IPS-15b (cell line): ENCODE data around the gene IGF2BP2.

ENCODE experiments used
- H3K27me3 ChIP-seq: one replicate; pipeline ENCODE4 v1.6.1; 2013; ENCODE audit warnings: low read length; ENCODE audit not compliant: control insufficient read depth, insufficient read depth
- H3K36me3 ChIP-seq: one replicate; pipeline ENCODE4 v1.6.1; 2013; ENCODE audit warnings: low read length; ENCODE audit not compliant: control insufficient read depth, insufficient read depth
- H3K4me1 ChIP-seq: one replicate; pipeline ENCODE4 v1.6.1; 2013; ENCODE audit warnings: mild to moderate bottlenecking, low read length; ENCODE audit not compliant: control insufficient read depth, insufficient read depth
- H3K4me3 ChIP-seq: one replicate; pipeline ENCODE4 v1.5.1; 2013; ENCODE audit warnings: low read depth, low read length
- H3K9ac ChIP-seq: one replicate; pipeline ENCODE4 v1.6.1; 2013; ENCODE audit warnings: low read depth, mild to moderate bottlenecking, low read length
- H3K9me3 ChIP-seq: one replicate; pipeline ENCODE4 v1.6.1; 2013; ENCODE audit warnings: mild to moderate bottlenecking, low read length; ENCODE audit not compliant: control insufficient read depth, insufficient read depth

Gene IGF2BP2

DNA sequence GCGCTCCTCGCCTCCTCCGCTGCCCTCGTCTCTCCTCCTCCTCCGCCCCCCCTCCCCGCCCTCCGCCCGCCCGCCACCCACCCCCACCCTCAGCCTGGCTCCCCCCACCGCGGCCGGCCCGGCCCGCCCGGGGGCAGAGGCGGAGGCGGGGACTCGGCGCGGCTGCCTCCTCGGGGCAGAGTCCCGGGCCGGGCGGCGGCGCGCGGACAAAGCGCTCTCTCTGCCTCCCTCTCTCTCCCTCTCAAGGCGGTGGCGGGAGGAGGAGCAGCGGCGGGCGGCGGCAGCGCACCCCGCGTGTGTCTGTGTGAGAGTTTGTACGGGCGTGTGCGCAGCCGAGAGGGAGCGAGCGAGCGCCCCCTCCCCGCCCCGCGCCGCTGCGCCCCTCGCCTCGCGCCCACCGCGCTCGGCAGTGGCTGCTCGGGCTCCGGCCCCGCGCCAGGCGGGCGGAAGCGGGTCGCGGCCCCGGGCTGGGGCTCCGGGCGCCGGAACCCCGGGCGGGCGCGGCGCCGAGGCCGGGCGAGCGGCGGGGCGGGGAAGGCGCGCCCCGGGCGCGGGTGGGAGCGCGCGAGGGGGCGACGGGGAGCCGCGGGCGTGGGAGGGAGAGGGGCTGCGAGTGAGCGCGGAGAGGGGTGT lies at the start of gene IGF2BP2:
TSS of gene IGF2BP2 (minus strand) at position 37 of the 633 bp plus-strand sequence. CDS start 82 bp downstream, outside the sequence.
- peak within 1 kb of the TSS; percentile 83 for H3K4me3 ChIP-seq
- peak within 1 kb of the TSS; percentile 85 for H3K9ac ChIP-seq
- H3K4me1 ChIP-seq = peaks cover 15% of the 10 kb centered on the region
- peaks cover 9% of the 10 kb centered on the region for H3K27me3 ChIP-seq
- peaks cover 2% of the 10 kb centered on the region for H3K9me3 ChIP-seq
- peaks cover 14% of the 10 kb centered on the region for H3K36me3 ChIP-seq

DNA sequence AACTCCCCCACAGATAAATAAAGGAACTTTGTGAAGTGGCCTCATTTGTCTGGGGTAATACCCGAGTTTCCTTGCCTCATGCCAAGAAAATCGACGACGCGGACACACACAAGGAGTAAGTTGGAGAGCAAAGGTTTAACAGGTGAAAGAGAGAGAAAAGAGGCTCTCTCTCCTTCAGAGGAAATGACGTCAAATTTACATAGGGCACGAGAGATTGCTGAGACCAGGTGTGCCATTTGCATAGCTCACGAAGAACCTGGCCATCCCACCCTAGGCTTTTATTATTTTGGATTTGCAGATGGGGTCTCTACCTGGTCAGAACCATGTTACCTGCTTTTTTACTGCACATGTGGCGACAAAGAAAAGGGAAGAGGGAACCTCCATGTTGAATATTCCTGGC lies 49.3 kb upstream of the IGF2BP2 start:
- H3K9me3 ChIP-seq = no peaks in the 10 kb centered on the region
- no peak overlapping the region for H3K4me3 ChIP-seq
- no peaks in the 10 kb centered on the region for H3K36me3 ChIP-seq
- H3K9ac ChIP-seq = no peak overlapping the region
- H3K27me3 ChIP-seq = no peaks in the 10 kb centered on the region
- H3K4me1 ChIP-seq = no peaks in the 10 kb centered on the region

DNA sequence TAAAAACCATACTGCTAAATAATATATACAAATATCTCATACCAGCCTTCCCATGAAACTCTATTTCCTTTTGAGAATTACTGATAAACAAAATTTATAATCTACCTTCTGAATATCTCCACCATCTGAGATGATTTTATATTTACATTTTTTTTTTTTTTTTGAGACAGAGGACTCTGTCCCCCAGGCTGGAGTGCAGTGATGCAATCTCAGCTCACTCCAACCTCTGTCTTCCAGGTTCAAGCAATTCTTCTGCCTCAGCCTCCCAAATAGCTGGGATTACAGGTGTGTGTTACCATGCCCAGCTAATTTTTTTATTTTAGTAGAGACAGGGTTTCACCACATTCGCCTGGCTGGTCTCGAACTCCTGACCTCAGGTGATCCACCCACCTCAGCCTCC lies 42.8 kb upstream of the IGF2BP2 start:
- Histone ChIP-seq H3K9ac (no peak overlapping the region), H3K36me3 (no peaks in the 10 kb centered on the region), H3K4me3 (no peak overlapping the region), H3K27me3 (no peaks in the 10 kb centered on the region), H3K4me1 (peaks cover 2% of the 10 kb centered on the region), H3K9me3 (no peaks in the 10 kb centered on the region)

DNA sequence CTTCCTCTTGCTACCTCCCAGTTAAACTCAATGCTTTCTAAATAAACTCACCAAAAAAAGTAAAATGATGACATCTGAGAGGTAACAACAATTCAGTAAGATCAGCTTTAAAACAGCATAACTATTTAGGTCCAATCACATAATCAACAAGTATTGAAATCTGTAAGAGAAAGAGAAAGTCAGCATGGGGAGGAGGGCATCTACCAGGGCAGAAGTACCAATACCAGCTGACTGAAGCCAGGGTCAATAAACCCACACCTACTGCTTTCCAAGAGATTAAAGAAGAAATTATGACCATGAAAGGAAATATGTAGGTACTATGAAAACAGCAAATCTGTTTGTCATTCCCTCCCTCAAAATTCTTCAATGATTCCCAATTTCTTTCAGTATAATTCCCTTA lies 42.2 kb upstream of the IGF2BP2 start:
- Histone ChIP-seq H3K4me3 (no peak overlapping the region), H3K36me3 (no peaks in the 10 kb centered on the region), H3K4me1 (peaks cover 2% of the 10 kb centered on the region), H3K9me3 (no peaks in the 10 kb centered on the region), H3K9ac (no peak overlapping the region), H3K27me3 (no peaks in the 10 kb centered on the region)

DNA sequence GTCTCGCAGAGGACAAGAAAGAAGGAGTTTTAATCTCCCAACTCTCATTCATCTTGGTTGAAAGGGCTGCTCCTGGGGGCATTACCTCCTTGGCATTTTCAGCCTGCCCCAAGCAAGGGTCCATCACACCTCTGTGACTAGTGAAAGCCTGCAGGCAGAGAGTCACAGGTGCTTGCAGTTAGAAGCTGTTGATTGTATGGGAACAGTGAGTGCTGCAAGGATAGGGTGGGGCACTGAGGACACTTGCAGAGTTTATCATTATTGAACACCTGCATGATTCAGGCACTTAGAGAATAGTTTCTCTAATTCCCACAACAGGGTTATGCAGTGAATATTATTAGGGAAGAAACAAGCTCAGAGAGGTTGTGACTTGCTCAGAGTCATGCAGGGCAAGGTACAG lies 41.7 kb upstream of the IGF2BP2 start:
- Histone ChIP-seq H3K36me3 (no peaks in the 10 kb centered on the region), H3K4me1 (peaks cover 2% of the 10 kb centered on the region), H3K27me3 (no peaks in the 10 kb centered on the region), H3K4me3 (no peak overlapping the region), H3K9me3 (no peaks in the 10 kb centered on the region), H3K9ac (no peak overlapping the region)

DNA sequence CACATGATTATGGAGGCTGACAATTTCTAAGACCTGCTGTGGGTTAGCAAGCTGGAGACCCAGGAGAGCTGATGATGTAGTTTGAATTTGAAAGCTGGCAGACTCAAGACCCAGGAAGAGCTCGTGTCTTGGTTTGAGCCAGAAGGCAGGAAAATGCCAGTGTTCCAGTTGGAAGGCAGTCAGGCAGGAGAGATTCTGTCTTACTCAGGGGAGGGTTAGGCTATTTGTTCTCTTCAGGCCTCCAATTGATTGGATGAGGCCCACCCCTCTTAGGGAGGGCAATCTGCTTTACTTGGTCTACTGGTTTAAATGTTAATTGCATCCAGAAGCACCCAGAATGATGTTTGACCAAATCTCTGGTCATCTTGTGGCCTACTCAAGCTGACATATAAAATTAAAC lies 40.4 kb upstream of the IGF2BP2 start:
- H3K27me3 ChIP-seq = no peaks in the 10 kb centered on the region
- no peak overlapping the region for H3K4me3 ChIP-seq
- no peaks in the 10 kb centered on the region for H3K9me3 ChIP-seq
- peaks cover 2% of the 10 kb centered on the region for H3K4me1 ChIP-seq
- no peak overlapping the region for H3K9ac ChIP-seq
- no peaks in the 10 kb centered on the region for H3K36me3 ChIP-seq

DNA sequence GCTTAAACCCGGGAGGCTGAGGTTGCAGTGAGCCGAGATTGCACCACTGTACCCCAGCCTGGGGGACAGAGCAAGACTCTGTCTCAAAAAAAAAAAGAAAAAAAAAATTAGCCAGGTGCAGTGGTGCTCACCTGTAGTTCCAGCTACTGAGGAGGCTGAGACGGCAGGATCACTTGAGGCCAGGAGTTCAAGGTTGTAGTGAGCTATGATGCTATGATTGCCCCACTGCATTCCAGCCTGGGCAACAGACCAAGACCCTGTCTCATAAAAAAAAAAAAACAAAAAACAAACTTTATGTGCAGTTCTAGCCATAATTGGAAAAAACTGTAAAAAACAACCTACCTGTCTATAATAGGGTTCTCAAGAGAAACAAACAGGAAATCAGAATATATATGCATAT lies 39.9 kb upstream of the IGF2BP2 start:
- H3K9me3 ChIP-seq = no peaks in the 10 kb centered on the region
- H3K4me1 ChIP-seq = peaks cover 2% of the 10 kb centered on the region
- no peaks in the 10 kb centered on the region for H3K27me3 ChIP-seq
- no peak overlapping the region for H3K4me3 ChIP-seq
- no peak overlapping the region for H3K9ac ChIP-seq
- H3K36me3 ChIP-seq = no peaks in the 10 kb centered on the region

DNA sequence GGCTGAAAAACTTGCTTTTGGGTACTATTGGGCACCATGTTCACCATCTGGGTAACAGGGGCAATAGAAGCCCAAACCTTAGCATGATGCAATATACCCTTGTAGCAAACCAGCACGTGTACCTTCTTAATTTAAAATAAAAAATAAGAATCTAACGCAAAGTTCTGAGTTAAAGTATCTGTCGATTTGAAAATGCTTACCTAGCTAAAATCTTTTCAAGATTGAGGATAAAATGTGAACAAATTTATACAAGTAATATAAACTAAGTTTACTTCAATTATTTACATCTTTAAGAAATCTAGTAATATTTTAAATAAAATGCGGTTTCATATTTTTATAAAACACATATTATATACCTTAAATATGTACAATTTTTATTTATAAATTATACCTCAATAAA lies 38.1 kb upstream of the IGF2BP2 start:
- no peak overlapping the region for H3K4me3 ChIP-seq
- H3K9ac ChIP-seq = no peak overlapping the region
- no peaks in the 10 kb centered on the region for H3K36me3 ChIP-seq
- H3K27me3 ChIP-seq = no peaks in the 10 kb centered on the region
- no peaks in the 10 kb centered on the region for H3K9me3 ChIP-seq
- peaks cover 2% of the 10 kb centered on the region for H3K4me1 ChIP-seq

DNA sequence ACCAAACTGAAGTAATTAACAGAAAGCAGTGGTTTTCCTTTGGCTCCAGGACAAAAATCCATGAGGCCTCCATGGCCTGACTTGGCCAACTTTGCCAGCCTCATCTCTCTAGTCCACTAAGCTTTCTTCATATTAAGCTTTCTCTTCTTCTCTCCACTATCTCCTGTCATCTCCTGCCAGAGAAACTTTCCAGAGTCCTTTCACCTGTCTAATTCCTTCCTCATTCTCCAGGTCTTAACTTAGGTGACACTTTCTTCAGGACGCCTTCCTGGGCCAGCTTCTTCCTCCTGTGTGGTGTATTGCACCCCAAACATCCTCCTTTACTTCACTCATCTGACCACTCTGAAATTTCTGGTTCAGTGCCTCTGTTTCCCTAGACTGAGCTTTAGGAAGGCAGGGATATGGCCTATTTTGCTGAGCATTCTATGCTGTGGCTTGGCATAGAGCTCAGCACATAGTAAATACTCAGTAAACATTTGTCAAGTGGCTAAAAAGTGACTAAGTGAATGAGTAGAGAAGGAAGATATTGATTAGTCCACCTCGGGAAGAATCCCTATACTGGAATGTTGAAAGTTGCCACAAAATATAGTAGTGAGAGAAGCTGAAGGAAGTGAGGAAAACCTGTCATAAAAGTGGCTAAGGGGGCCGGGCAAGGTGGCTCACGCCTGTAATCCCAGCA lies 34.6 kb upstream of the IGF2BP2 start:
- Histone ChIP-seq H3K36me3 (no peaks in the 10 kb centered on the region), H3K9ac (no peak overlapping the region), H3K4me1 (no peaks in the 10 kb centered on the region), H3K27me3 (no peaks in the 10 kb centered on the region), H3K9me3 (no peaks in the 10 kb centered on the region), H3K4me3 (no peak overlapping the region)

DNA sequence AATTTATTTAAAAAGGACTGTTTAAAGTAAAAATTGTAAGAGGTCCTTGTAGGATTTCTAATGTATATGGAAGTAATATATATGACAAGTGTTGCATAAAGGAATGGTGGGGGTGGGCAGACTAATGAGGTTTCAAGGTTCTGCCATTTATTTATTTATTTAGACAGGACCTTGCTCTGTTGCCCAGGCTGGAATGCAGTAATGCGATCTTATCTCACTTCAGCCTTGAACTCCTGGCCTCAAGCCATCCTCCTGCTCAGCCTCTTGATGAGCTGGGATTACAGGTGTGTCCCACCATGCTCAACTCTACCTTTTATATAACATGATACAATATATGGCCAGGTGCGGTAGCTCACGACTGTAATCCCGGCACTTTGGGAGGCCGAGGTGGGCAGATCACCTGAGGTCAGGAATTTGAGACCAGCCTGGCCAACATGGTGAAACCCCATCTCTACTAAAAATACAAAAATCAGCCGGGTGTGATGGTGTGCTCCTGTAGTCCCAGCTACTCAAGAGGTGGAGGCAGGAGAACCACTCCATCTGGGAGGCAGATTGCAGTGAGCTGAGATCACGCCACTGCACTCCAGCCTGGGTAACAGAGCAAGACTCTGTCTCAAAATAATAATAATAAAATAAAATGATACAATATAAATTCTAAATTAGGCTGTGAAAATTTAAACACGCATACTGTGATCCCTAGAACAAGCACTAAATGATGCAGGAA lies 33.8 kb upstream of the IGF2BP2 start:
- Histone ChIP-seq H3K4me1 (no peaks in the 10 kb centered on the region), H3K9me3 (no peaks in the 10 kb centered on the region), H3K36me3 (no peaks in the 10 kb centered on the region), H3K4me3 (no peak overlapping the region), H3K9ac (no peak overlapping the region), H3K27me3 (no peaks in the 10 kb centered on the region)

DNA sequence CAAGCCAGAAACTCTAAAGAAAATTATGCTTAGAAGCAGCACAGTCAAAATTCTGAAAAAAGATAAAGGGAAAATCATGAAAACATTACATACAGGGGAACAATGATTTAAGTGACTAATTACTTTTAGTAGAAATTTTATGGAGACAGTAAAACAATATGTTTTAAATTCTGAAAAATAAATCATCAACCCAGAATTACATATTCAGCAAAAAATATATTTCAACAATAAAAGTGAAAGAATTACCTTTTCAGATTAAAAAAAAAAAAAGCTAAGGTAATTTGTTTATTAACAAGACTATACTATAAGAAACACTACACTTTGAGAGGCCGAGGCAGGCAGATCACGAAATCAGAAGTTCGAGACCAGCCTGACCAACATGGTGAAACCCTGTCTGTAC lies 32.4 kb upstream of the IGF2BP2 start:
- Histone ChIP-seq H3K36me3 (no peaks in the 10 kb centered on the region), H3K27me3 (no peaks in the 10 kb centered on the region), H3K9ac (no peak overlapping the region), H3K4me3 (no peak overlapping the region), H3K4me1 (no peaks in the 10 kb centered on the region), H3K9me3 (no peaks in the 10 kb centered on the region)

DNA sequence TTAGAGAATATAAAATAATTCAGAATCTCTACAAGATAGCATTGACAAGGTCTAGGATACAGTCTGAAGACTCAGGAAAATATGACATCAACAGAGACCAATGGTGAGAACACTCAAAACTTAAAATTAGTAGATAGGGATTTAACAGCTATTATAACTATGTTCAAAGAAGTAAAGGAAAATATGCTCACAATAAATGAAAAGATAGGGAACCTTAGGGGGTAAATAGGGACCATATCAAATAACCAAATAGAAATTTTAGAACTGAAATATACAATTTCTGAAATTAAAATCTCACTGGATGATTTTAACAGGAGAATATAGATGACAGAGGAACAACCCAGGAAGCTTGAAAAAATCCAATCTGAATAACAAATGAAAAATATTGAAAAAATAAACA lies 31.8 kb upstream of the IGF2BP2 start:
- Histone ChIP-seq H3K4me3 (no peak overlapping the region), H3K9me3 (no peaks in the 10 kb centered on the region), H3K4me1 (no peaks in the 10 kb centered on the region), H3K27me3 (no peaks in the 10 kb centered on the region), H3K9ac (no peak overlapping the region), H3K36me3 (no peaks in the 10 kb centered on the region)
